Effector CD8-positive, alpha-beta T cell (primary cell): ENCODE results near the gene TMBIM1.
"Not testable (repeated sequence)": the region's sequence is repeated elsewhere in the genome, so short reads cannot be mapped to it uniquely, and the experiment has no call there.

Source experiments
- DNase-seq: peaks from one replicate; lab custom pipeline; 2025; lab: John Stamatoyannopoulos, UW

The TMBIM1 gene

GRCh38 chr2:218291318-218292047 is 820 bp downstream of the TMBIM1 start:
- DNase-seq: no peak

DNA sequence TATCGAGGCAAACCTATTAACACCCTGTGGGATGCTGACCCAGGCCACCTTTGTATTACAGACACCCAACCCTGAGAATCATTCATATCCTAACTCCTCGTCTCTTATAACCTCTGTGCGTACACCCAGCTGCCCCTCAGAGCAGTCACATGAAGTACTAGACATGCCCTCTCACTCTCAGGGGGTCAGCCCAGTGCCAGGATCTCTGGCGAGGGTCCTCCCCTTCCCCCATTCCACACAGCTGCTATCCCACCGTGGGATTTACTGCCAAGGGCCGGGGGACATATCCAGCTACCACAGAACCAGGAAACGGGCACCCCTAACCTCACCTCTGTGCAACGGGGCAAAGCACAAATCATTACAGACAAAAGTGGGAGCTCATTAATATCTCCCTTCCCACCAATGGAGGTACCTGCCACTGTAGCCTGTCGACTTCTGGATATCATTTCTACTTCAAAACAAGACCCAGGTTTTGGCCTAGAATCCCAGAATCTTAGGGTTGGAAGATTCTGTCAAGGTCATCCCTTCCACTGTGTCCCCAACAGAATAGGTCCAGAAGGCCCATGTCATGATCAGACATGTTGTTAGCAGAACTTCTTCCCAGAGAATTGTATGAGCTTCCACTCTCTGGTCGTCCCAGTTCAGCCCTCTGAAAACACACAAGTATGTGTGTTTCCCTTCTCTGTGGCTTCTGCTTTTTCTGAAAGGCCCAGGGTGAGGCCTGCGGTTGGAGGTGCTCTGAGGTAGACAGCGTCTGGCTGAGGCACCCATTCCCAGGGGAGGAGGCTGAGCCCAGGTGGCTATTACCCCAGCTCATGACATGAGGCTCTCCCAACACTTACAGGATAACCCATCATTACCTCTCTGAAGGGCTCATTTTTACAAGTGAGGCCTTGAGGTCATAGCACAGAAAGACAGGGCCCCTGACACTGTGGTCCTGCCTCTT is 1.7 kb downstream of the TMBIM1 start:
- peak; percentile 25 for DNase-seq

DNA sequence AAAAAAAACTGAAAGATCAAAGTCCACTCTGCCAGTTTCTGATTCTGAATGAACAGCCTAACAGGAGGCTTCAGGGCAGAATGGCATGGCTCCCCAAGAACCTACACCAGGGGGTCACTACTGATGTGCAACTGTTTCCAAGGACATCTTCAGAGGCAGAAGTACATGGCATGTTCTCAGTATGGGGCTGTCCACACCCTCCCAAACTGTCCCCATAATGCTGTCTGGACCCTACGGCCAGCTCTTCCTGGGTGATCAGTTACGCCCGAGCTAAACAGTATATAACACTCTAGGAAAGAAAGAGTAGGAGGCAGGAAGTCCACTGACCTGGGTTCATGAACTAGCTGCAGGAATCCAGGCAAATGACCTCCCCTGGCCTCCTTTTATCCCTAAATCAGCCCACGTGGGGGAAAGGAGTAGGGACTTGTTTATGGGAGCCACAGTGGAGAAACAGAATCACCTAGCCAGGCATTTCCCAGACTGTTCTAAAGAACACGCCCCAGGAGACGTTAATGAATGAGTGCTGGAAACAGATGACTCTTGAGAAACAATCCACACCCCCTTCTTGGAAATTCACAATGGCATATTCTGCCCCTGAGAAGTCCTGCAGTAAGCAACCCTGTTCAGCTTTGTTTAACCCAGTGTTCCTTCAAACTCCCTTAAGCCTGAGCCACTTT is 2.5 kb downstream of the TMBIM1 start:
- DNase-seq: no peak

- DNase-seq: peak; percentile 70
Observed at GRCh38 chr2:218286570-218287459, 5.5 kb downstream of the TMBIM1 start.

DNA sequence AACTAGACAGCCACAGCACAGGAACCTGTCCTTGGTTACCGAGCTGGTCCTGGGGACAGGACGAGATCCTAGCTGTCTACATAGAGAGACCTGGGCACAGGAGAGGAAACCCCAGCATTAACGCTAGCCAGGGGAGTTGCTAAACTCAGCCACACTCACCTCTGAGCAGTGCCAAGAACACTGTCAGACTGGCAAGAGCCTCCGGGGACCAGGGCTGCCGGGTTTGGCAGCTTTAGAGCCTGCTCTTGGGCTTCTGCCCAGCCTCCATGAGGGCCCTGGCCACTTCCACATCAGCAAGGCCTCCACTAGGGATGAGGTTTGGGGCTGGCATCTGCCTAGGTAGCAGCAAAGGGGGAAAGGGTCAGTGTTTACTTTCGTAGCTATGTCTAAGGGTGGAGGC is 6.7 kb downstream of the TMBIM1 start:
- DNase-seq: no peak

- no peak for DNase-seq
Observed at GRCh38 chr2:218284106-218284811, 8.0 kb downstream of the TMBIM1 start.

DNA sequence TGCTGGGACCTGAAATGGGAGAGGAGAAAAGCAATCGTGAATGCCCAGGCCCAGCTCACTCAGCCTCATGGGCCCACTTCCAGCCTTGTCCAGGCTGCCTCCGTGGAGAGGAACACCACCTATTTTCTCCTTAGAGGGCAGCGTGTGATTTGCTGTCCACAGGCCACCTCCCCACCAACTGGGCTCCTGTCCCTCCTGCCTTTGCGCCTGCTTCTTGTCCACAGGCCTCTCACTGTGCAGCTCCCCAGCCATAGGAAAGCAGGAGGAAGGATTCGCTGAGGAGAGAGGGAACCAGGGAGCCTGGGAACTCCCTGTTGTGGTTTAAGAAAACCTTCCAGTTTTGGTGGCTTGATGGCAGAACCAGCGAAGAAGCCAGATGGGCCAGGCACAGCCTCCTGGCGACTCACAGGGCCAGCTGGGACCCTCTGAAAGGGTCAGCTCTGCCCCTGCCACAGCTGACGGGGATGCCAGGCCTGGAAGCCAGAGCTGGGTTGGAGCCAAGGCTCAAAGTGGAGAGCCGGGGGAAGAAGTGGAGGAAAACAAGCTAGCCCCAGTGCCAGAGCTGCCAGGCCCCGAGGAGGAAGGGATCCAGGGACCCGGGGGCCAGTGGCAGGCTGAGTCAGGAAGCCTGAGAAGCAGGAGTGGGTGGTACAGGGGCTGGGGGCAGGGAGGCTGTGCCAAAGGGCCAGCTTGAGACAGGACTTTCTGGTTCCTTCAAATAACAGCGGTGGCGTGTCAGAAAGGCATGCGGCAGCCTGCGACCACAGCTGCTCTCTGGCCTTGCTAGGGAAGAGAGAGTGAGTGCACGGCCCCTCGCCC is 9.9 kb downstream of the TMBIM1 start:
- no peak for DNase-seq

DNA sequence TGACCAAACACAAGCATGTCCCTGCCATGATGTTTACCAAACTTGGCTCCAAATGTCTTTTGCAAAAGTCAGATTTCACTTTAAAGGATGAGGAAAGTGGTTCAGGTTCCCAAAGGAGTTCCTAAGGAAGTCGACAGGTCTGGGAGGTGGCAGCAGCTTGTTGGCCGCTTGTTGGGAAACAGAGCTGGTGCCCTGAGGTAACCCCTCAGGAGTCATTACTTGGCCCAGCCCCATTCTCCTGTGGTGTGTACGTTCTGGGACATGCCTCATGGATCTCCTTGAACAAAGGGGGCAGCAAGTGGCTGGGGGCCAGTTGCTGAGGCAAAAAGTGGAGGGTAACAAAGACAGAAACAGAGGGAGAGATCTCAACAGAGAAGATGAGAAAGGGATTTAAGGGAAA is 10.9 kb downstream of the TMBIM1 start:
- no peak for DNase-seq

DNA sequence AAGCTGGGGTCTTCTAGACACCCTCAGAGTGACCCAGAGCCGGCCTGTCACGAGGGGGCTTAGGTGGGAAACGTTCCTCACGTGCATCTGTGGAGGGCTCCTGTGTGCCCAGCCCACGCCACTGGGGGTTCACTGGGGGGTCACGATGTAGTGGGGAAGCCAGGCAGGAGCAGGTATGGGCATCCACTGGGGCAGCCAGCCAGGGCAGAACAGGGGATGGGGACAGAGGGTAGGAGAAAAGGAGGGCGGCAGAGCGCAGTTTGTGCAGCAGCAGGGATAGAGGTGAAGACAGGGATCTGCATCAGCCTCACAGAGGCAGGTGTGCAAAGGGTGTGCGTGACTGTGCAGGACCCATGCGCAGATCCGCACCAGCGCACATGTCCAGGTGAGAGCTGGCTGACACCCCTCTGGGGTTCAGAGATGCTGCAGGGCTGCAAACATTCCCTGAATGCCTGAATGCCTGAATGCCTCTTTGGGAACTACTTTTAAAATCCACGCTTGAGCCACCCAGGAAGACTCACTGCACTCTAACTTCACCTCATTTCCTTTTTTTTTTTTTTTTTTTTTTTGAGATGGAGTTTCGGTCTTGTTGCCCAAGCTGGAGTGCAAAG is 11.9 kb downstream of the TMBIM1 start:
- DNase-seq: no peak

DNA sequence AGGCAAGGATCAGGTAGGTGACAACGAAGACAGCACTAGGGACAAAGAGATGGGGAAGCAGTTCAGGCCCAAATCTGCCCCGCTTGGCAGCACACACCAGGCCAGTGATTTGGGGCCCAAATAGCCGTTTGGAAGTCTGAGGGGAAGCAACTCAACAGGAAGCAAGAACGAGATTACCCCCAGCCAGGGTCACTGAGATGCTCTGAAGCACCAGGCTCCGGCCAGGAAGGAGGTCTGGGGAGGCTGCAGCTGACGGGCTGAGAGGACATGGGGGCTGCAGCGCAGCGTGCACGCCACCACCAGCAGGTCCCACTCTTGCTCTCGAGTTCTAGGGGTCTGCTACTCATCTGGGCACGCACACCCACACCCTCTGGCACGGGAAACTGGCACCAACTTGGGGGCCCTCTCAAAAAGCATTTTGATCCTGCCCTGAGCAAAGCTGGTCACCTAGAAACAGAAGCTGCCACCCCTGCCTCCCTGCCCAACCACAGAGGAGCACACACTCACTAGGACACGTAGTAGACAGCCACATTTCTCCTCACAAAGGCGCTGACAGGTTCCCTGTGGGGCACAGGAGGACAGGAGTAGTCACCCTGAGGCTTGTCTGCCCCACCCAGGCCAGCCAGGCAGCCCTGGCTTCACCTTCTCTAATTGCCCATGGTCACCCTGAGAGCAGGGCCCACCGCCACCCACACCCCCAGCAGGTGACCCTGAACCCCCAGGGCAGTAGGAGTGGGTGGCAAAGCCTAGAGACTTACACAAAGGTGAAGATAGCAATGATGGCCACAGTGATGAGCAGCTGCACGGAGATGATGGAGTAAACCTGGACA is 13.6 kb downstream of the TMBIM1 start:
- DNase-seq: no peak

- no peak for DNase-seq
Observed at GRCh38 chr2:218277921-218278320, 14.4 kb downstream of the TMBIM1 start.

GRCh38 chr2:218276986-218277755 is 15.1 kb downstream of the TMBIM1 start:
- DNase-seq: no peak

- no peak for DNase-seq
Observed at GRCh38 chr2:218275371-218276072, 16.8 kb downstream of the TMBIM1 start.

- no peak for DNase-seq
Observed at GRCh38 chr2:218274586-218274985, 17.7 kb downstream of the TMBIM1 start.

- DNase-seq: no peak
Observed at GRCh38 chr2:218273908-218274249, 18.4 kb downstream of the TMBIM1 start.

- DNase-seq: not testable (repeated sequence)
Observed at GRCh38 chr2:218273214-218273907, 18.9 kb downstream of the TMBIM1 start.
